DMS 273 (cell line): ENCODE measurements around the gene TXNDC12.
A peak's percentile ranks its signal among the peaks of the same experiment; 100 is the strongest.

Experiments used
- DNase-seq: peaks from one replicate; lab custom pipeline; 2025; ENCODE audit not compliant: unreplicated experiment; lab: John Stamatoyannopoulos, UW

Gene TXNDC12

GRCh38 chr1:52002038-52002917 lies 52.7 kb downstream of the TXNDC12 start:
- DNase-seq, result peak; percentile 94

GRCh38 chr1:51998701-51999100 lies 56.3 kb downstream of the TXNDC12 start:
- no peak for DNase-seq

- DNase-seq, result no peak
Measured at GRCh38 chr1:51997974-51998382, 57.0 kb downstream of the TXNDC12 start.

GRCh38 chr1:51990478-51990965 lies 64.5 kb downstream of the TXNDC12 start, which contains the start of gene RAB3B:
Gene RAB3B (minus strand): TSS chr1:51990700. CDS start chr1:51977117, 13,583 bp downstream.
- DNase-seq, result peak; percentile 72

GRCh38 chr1:51989582-51990477 lies 65.2 kb downstream of the TXNDC12 start:
- DNase-seq, result no peak

GRCh38 chr1:51988254-51988653 lies 66.7 kb downstream of the TXNDC12 start:
- no peak for DNase-seq

- DNase-seq, result no peak
Measured at GRCh38 chr1:51986718-51987117, 68.3 kb downstream of the TXNDC12 start.

GRCh38 chr1:51982161-51982560 lies 72.8 kb downstream of the TXNDC12 start:
- no peak for DNase-seq

GRCh38 chr1:51981555-51981954 lies 73.4 kb downstream of the TXNDC12 start:
- no peak for DNase-seq

- no peak for DNase-seq
Measured at GRCh38 chr1:51978099-51978498, 76.9 kb downstream of the TXNDC12 start.

GRCh38 chr1:51976846-51977602 lies 78.0 kb downstream of the TXNDC12 start:
- no peak for DNase-seq

GRCh38 chr1:51973587-51974474 lies 81.2 kb downstream of the TXNDC12 start:
- DNase-seq, result no peak
